DND-41 (cell line): ENCODE results near the gene TMEM232.

Experiments used
- EZH2 ChIP-seq: IDR thresholded peaks from 3 replicates; pipeline ENCODE4 v1.6.1; 2012; ENCODE audit warnings: borderline replicate concordance, low read depth, mild to moderate bottlenecking, moderate library complexity, low read length, inconsistent platforms; ENCODE audit not compliant: severe bottlenecking
- TF ChIP-seq, protein P1 (sequence below): IDR thresholded peaks from 2 replicates; pipeline ENCODE4 v1.5.1; 2012; ENCODE audit warnings: borderline replicate concordance, low read length, moderate library complexity, mild to moderate bottlenecking; ENCODE audit not compliant: poor library complexity, severe bottlenecking; ENCODE audit errors: extremely low read depth

DNA sequence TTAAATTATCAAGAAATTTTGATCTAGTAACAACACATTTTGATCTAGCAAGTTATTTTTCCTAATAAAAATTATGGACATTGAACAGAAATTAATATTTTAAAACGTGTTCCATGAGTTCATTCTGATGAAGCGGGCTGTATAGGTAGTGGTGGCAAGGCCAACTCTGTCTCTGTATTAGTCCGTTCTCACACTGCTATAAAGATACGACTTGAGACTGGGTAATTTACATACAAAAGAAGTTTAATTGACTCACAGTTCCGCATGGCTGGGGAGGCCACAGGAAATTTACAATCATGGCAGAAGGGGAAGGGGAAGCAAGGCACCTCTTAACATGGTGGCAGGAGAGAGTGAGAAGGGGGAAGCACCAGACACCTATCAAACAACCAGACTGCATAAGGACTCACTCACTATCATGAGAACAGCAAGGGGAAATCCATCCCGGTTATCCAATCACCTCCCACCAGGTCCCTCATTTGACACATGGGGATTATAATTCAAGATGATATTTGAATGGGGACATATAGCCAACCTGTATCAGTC is 61.2 kb downstream of the TMEM232 start:
- TF ChIP-seq, protein P1, sequence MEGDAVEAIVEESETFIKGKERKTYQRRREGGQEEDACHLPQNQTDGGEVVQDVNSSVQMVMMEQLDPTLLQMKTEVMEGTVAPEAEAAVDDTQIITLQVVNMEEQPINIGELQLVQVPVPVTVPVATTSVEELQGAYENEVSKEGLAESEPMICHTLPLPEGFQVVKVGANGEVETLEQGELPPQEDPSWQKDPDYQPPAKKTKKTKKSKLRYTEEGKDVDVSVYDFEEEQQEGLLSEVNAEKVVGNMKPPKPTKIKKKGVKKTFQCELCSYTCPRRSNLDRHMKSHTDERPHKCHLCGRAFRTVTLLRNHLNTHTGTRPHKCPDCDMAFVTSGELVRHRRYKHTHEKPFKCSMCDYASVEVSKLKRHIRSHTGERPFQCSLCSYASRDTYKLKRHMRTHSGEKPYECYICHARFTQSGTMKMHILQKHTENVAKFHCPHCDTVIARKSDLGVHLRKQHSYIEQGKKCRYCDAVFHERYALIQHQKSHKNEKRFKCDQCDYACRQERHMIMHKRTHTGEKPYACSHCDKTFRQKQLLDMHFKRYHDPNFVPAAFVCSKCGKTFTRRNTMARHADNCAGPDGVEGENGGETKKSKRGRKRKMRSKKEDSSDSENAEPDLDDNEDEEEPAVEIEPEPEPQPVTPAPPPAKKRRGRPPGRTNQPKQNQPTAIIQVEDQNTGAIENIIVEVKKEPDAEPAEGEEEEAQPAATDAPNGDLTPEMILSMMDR: no peak
- TF ChIP-seq EZH2: no peak
